ENCODE data around the gene FOXP3.

Gene FOXP3

DNA sequence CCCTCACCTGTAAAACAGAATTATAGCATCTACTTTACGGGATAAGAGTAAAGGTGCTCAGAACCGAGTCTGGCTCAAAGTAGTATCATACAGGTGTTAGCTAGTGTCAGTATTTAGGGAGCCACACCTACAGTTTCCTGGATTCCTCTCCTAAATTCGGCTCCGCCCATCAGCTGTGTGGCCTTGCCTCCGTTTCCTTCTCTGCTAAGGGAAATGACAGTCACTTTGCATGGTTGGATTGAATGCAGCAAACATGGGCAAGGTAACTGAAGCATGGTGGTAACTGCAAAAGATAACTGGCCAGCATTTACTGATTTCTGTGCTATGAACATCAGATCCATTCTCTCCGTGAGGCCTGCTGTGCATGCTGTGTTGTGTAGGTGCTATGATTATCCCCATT is 7.9 kb upstream of the FOXP3 start:
- no peak for DNase-seq

GRCh38 chrX:49271341-49271740 is 6.8 kb upstream of the FOXP3 start:
- peak; percentile 25 for DNase-seq

- no peak for DNase-seq
Measured at GRCh38 chrX:49270249-49270921, 5.9 kb upstream of the FOXP3 start.

GRCh38 chrX:49269767-49270248 is 5.3 kb upstream of the FOXP3 start, which contains the start of gene PPP1R3F:
Gene PPP1R3F, plus strand, starts transcription at chrX:49269793. Its CDS starts 77 bp downstream, at chrX:49269870.
- DNase-seq, result no peak

- DNase-seq, result peak; percentile 96
Measured at GRCh38 chrX:49269010-49269766, 4.7 kb upstream of the FOXP3 start.

- no peak for DNase-seq
Measured at GRCh38 chrX:49268702-49269009, 4.1 kb upstream of the FOXP3 start.

- DNase-seq, result no peak
Measured at GRCh38 chrX:49266523-49267445, 2.3 kb upstream of the FOXP3 start.

DNA sequence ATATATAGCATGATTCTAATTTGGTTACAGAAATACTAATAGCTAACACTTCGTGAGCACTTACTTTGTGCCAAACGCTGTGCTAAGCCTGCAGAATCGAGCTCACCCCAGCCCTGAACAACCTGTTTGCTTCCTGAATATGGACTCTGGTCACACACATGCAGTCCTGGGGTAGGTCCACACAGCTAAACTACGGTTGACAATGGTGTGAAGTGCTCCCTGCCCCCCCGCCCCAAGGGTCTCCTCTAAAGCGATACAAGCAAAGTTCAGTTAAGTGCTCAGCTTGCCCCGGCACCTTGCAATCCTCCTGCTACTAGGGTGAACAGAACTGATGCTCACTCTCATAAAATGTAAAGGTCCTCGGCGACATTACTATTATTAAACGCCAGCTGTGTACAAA is 879 bp downstream of the FOXP3 start:
- no peak for DNase-seq

DNA sequence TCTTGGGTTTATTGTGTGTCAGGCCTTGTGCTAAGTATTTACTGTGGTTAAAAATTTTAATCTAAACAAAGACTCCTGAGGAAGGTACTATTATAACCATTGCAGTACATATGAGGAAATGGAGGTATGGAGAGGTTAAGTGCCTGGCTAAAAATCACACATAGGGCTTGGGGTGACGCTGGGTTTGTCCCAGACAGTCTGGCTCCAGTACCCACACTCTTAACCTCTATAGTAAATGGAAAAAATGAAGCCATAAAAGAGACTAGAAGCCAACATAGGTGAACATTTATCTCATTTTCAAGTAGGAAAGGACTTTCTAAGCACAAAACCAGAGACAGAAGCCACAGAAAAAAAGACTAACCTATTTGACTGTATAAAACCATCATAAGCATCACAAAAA is 1.9 kb downstream of the FOXP3 start:
- DNase-seq, result peak; percentile 23

GRCh38 chrX:49260221-49260985 is 4.1 kb downstream of the FOXP3 start:
- no peak for DNase-seq

- DNase-seq, result no peak
Measured at GRCh38 chrX:49258749-49259124, 5.8 kb downstream of the FOXP3 start.

DNA sequence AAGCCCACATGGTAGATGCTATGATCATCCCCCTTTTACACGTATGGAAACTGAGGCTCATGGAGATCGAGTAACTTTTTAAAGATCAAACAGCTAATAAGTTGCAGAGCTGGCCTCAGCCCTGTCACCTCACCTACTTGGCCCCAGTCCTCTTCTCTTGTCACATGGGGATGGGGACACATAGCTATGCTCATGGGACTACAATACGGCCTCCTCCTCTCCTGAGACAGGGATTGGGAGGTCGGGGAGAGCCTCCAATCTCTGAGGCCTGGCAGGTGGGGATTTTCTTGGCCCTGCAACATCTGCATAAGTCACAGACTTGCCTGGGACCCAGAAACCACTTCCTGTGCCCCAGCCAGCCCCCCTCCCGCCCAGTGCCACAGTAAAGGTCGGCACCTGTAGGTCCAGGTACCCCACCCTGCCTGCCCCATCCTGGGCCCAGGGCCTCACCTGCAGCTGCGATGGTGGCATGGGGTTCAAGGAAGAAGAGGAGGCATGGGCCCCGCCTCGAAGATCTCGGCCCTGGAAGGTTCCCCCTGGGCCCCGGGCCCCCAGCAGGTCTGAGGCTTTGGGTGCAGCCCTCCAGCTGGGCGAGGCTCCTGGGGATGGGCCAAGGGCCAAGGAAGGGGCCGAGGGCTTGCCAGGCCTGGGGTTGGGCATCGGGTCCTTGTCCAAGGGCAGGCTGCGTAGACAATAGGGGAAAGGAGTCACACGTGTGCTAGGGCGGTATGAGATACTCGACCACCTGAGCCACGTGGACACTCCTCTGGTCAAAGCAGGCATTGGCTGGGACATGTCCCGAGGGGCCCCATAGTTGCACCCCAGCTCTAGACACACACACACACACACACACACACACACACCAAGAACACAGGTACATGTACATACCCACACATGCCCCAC is 6.4 kb downstream of the FOXP3 start:
- DNase-seq, result peak; percentile 33

- DNase-seq, result no peak
Measured at GRCh38 chrX:49257074-49257790, 7.3 kb downstream of the FOXP3 start.

DNA sequence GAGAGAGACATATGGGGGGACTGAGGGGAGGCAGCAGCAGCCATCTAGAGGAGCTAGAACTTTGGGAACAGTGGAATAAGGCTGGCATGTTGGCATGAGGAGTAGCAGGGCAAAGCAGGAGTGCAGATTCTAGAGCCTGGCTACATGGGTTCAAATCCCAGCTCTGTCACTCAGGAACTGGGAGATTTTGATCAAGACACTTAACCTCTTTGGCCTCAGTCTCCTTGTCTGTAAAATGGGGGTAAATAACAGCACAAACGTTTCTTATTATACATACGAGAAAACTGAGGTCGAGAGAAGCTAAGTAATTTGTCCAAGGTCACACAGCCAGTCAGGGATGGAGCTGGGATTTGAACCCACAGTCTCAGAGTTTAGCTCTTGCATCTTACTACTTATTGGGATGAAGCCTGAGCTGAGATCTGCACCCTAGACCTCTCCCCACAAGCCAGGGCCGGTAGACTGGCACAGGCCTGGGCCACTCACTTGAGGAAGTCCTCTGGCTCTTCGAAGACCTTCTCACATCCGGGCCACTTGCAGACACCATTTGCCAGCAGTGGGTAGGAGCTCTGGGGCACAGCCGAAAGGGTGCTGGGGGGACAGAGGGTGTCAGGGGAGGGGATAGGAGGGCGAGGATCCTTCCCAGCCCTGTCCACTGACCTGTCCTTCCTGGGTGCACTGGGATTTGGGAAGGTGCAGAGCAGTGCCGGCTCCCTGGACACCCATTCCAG is 8.1 kb downstream of the FOXP3 start:
- DNase-seq, result no peak

DNA sequence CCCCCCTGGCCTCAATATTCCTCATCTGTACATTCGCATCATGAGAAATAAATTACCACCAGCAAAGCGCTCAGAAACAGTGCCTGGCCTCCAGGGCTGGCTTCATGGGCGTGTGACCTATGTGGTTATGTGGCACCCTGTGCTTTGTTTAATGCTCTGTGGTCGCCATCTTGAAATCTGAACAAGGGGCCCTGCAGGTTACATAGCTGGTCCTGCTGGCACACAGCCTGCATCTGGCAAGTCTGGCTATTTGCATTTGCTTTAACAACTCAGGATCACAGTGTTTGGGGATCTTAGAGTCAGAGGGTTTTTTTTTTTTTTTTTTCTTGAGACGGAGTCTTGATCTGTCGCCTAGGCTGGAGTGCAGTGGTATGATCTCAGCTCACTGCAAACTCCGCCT is 9.9 kb downstream of the FOXP3 start:
- DNase-seq, result no peak

DNA sequence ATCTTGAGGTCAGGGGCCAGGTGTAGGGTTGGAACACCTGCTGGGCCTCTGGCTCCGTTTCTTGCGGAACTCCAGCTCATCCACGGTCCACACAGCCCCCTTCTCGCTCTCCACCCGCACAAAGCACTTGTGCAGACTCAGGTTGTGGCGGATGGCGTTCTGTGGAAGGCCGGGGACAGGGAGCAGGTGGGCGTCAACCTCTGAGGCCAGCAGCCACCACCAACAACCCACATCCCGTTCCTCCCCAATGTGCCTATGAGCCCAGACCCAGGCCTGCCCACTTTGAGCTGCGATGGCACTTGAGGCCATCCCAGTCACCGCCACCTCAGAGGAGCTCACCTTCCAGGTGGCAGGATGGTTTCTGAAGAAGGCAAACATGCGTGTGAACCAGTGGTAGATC is 13.2 kb downstream of the FOXP3 start:
- DNase-seq, result no peak

DNA sequence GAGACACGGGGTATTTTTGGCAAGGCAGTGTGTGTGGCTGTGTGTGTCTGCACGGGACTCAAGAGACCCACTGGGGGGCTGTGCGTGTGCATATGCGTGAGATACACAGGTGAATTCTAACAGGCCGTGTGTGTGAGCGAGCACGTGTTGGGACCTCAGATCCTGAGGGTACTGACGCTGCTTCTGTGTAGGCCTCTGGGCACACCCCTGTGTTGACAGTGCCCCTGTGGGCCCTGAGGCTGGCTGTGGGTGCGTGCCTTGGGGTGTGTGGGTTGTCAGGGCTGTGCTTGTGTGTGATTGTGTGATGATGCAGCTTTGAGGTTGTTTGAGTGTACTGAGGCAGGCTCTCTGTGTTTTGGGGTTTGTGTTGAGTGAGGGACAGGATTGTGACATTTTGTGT is 13.9 kb downstream of the FOXP3 start:
- no peak for DNase-seq

- DNase-seq, result no peak
Measured at GRCh38 chrX:49250066-49250465, 14.4 kb downstream of the FOXP3 start.

GRCh38 chrX:49249616-49250015 is 14.9 kb downstream of the FOXP3 start:
- DNase-seq, result no peak

DNA sequence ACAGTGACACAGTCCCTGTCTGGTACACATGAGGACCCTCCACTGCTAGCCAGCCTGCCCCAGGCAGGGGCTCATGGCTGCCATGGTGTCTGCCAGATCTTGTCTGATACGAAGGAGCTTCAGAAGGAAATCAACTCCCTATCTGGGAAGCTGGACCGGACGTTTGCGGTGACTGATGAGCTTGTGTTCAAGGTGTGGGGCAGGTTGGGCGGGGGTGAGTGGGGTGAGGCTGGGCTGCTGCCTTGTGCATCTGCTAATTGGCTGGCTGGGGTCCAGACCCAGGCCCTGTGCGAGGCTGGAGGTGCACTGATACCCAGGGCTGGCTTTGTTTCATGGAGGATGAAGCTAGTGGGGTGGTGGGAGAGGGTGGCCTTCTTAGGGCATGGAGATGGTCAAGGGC is 15.4 kb downstream of the FOXP3 start:
- no peak for DNase-seq
